GOT3 (cell line): ENCODE results near the gene SELENOK.
"Not testable (repeated sequence)": the region's sequence is repeated elsewhere in the genome, so short reads cannot be mapped to it uniquely, and the experiment has no call there.

ENCODE experiments used
- DNase-seq: peaks from one replicate; lab custom pipeline; 2025; ENCODE audit warnings: mixed read lengths; lab: John Stamatoyannopoulos, UW

SELENOK gene

GRCh38 chr3:53891497-53892285, at the start of gene SELENOK:
Gene SELENOK, minus strand, starts transcription at chr3:53891859.
- peak; percentile 92 for DNase-seq

DNA sequence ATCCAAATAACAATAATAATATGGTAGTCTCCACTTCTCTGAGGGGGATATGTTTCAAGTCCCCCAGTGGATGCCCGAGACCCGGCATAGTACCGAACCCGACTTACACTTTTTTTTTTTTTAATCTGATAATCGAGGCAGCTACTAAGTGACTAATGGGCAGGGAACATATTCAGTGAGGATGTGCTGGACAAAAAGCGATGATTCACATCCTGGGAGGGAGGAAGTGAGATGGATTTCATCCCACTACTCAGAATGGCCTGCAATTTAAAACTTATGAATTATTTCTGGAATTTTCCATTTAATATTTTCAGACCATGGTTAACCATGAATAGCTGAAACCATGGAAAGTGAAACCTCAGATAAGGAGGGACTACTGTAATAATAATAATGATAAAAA, 49.5 kb upstream of the SELENOK start:
- no peak for DNase-seq

GRCh38 chr3:53940623-53941022, 49.0 kb upstream of the SELENOK start:
- no peak for DNase-seq

DNA sequence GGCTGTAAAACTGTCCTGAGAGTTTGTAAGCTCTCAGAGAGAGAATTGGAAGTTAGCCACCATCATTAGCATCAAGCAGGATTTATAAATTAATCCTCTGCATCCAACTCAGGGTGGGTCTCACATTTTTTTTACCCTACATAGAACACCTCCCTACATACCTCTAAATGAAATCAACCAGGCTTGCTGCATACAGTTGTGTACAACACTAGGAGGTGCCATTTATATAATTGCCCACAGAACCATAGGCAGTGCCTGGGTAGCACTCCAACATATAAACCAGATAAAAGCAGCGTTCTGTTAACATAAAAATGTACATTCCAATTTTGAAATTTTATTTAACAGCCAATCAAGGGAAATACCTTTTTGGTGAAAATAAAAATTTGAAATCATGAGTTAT, 48.2 kb upstream of the SELENOK start:
- no peak for DNase-seq

DNA sequence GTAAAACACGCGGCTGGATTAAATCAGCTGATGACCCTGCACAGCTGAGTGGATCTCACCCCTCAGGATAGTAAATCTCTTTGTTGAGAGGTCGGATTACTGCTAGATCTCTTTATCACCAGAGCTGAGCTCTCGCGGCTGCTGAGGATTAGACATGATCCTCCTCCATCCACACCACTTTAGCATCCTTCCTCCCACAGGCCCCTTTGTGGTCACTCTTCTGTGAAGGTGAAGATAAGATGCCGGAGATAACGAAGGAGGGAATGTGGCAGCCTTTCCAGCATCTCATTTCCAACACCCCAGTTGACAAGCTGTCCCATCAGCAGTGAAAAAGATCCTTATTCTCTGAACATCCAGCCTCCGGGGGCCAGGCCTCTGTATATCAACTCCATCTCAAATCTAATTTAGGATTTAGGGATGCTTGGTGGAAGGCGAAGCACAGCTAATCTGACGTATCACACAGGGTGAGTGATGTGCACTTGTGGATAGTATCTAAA, 47.5 kb upstream of the SELENOK start:
- DNase-seq, result no peak

- peak; percentile 1 for DNase-seq
Observed at GRCh38 chr3:53938645-53939044, 47.0 kb upstream of the SELENOK start.

DNA sequence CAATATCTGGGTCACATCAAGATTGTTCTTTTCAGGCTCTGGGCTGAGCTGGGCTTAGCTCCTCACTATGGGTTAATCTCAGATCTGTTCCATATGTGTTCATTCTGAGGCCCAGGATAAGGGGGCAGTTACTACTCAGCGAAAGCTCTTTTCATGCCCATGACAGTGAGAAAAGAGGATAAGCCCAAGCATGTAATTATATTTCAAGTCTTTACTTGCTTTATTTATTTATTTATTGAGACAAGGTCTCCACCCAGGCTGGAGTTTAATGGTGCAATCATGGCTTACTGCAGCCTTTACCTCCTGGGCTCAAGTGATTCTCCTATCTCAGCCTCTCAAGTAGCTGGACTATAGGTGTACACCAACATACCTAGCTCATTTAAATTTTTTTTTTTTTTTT, 44.7 kb upstream of the SELENOK start:
- no peak for DNase-seq

DNA sequence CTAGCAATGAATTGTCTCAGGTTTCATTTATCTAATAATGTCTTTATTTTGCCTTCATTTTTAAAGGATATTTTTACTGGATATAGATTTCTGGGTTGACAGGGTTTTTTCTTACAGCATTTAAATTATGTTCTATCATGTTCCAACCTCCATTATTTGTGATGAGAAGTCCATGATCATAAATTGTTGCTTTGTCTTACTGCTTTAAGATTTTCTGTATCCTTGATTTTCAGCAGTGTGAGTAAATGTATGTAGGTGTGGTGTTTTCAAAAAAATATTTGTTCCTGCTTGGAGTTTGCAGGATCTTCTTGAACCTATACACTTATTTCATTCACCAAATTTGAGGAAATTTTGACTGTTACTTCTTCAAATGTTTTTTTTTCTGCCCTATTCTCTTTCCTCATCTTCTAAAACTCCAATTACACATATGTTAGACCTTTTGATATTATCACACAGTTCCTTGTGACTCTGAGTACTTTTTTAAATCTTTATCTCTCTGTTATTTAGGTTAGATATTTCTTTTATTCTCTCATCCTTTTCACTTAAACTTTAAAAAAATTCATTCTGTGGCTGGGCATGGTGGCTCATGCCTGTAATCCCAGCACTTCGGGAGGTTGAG, 43.7 kb upstream of the SELENOK start:
- no peak for DNase-seq

GRCh38 chr3:53927208-53927872, 35.7 kb upstream of the SELENOK start:
- DNase-seq, result not testable (repeated sequence)

DNA sequence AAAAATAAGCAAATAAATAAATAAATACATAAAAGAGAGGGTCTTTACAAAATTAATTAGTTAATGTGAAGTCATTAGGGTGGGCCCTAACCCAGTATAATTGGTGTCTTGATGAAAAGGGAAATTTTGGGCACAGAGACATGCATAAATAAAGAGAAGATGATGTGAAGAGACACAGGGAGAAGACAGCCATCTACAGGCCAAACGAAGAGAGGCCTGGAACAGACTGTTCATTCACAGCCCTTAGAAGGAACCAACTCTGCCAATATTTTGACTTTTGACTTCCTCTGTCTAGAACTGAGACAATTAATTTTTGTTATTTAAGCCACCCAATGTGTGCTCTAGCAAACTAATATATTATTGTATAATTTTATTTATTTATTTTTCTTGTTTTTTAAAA, 29.6 kb upstream of the SELENOK start:
- no peak for DNase-seq

DNA sequence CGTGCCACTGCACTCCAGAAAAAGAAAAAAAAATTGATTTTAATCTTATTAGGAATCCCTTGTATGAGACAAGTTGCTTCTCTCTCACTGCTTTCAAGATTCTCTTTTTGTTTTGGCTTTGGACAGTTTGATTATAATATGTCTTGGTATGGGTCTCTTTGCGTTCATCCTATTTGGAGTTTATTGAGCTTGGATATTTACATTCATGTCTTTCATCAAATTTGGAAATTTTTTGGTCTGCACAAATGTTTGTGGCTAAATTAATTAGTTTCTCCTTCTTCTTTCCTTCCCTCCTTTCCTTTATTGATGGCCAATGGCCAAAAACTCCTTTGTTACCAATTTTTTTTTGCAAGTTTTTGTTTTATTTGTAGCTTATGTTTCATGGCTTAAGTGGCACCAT, 28.1 kb upstream of the SELENOK start:
- no peak for DNase-seq

GRCh38 chr3:53913401-53913800, 21.7 kb upstream of the SELENOK start:
- DNase-seq, result no peak

DNA sequence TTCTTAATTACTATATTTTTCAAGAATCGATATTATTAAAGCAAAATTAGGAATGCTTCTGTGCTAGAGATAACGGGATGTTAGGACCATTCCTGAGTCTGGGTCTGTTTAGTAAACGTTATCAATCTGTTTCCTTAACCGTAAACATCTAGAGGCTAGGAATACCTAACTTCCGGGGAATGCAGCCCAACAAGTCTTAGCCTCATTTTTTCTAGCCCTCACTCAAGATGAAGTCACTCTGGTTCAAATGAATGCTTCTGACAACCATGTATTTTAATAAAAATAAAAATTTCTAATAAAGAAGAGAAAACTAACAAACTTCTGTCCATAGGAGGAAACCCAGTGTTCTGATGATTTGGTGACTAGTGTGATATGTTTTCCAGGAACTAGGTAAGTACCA, 11.1 kb upstream of the SELENOK start:
- no peak for DNase-seq

GRCh38 chr3:53902067-53902466, 10.4 kb upstream of the SELENOK start:
- no peak for DNase-seq

GRCh38 chr3:53900666-53901331, 9.1 kb upstream of the SELENOK start:
- no peak for DNase-seq

DNA sequence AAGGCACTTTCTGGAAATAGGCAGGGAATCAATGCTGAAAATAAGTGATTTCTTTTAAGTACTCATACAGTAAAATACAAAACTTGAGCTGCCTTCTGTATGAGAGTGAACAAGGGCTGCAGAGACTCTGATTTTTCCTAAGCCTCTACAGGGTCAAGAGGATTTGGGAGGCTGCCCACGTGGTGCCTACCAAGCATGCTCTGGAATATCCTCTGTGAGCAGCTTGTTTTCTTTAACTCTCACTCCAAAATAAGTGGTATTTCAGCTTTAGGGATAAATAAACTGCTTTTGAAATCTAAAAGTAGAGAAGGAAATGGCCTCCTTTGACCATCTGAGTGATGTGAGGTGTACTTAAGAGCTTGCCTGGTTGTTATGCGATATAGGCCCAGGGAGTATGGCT, 8.1 kb upstream of the SELENOK start:
- no peak for DNase-seq

DNA sequence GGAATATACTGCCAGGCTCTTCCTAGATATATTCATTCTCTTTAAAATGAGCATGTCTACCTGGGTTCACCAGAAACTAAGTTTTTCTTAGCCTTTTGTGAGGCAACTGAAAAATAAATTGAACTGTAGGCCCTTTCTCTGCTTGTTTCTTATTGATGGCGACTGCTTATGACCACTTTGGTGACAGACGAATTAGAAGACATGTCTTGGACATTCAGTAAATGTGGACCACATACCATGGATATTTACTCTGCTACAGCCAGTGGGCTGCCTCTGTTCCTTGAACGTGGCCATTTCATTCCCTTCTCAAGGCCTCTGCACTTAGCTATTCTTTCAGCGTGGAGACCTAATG, 603 bp upstream of the SELENOK start:
- DNase-seq, result no peak

- DNase-seq, result no peak
Observed at GRCh38 chr3:53890726-53891475, 758 bp downstream of the SELENOK start.

- DNase-seq, result no peak
Observed at GRCh38 chr3:53888232-53888631, 3.4 kb downstream of the SELENOK start.

DNA sequence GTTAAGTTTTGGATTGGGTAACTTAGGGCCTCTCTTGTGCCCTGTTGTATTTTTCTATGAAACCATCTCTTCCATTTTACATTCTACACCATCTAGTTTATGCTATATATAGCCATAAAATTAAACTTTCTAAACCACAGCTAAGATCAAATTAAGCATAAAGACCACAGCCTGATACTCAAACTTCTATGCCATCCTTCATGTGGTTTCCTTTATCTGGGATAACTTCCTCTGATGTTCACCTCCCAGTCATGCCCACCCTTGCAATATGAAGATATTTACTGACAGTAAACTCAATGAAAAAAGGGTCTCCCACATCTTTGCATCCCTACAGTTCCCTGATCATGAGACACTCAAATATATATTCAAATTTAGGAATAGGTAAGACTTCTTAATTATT, 4.2 kb downstream of the SELENOK start:
- no peak for DNase-seq

GRCh38 chr3:53885239-53885638, 6.4 kb downstream of the SELENOK start:
- DNase-seq, result no peak

DNA sequence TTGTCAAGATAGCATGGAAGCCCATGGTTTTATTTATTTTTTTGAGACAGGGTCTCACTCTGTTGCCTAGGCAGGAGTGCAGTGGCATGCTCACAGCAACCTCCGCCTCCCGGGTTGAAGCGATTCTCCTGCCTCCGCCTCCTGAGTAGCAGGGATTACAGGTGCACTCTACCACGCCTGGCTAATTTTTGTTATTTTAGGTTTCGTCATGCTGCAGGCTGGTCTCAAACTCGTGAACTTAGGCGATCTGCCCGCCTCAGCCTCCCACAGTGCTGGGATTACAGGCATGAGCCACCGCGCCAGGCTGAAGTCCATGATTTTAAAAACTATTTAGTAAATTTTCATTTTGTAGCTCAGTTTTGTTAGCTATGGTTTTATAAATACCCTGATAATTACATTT, 7.0 kb downstream of the SELENOK start:
- no peak for DNase-seq
